HG03280 (cell line): ENCODE measurements around the gene TBC1D24.
"Not testable (repeated sequence)": the region's sequence is repeated elsewhere in the genome, so short reads cannot be mapped to it uniquely, and the experiment has no call there.

Experiments used
- ATAC-seq: cut with Tn5 transposase; IDR thresholded peaks from one replicate; pipeline ENCODE4 v1.9.1; 2021; ENCODE audit warnings: mild to moderate bottlenecking, moderate library complexity; ENCODE audit not compliant: unreplicated experiment

Gene TBC1D24

GRCh38 chr16:2529961-2530628 lies 55.2 kb downstream of the TBC1D24 start:
- no peak for ATAC-seq

- ATAC-seq, result no peak
Measured at GRCh38 chr16:2530629-2531318, 55.8 kb downstream of the TBC1D24 start.

- ATAC-seq, result no peak
Measured at GRCh38 chr16:2531371-2531695, 56.4 kb downstream of the TBC1D24 start, which contains the start of gene CEMP1. Gene CEMP1, minus strand, starts transcription at chr16:2531408. Its CDS starts 335 bp downstream, at chr16:2531073.

- ATAC-seq, result peak; percentile 85
Measured at GRCh38 chr16:2531696-2532493, 57.0 kb downstream of the TBC1D24 start.

GRCh38 chr16:2532494-2533141 lies 57.7 kb downstream of the TBC1D24 start:
- peak; percentile 24 for ATAC-seq

GRCh38 chr16:2533142-2533755 lies 58.3 kb downstream of the TBC1D24 start:
- ATAC-seq, result not testable (repeated sequence)

- ATAC-seq, result no peak
Measured at GRCh38 chr16:2533912-2534311, 59.0 kb downstream of the TBC1D24 start.

- not testable (repeated sequence) for ATAC-seq
Measured at GRCh38 chr16:2534335-2534734, 59.4 kb downstream of the TBC1D24 start.

- ATAC-seq, result no peak
Measured at GRCh38 chr16:2535625-2536013, 60.7 kb downstream of the TBC1D24 start.

GRCh38 chr16:2537451-2538379 lies 62.8 kb downstream of the TBC1D24 start, which contains the start of gene PDPK1:
Gene PDPK1, plus strand, starts transcription at chr16:2538021. Its CDS starts 92 bp downstream, at chr16:2538113.
- ATAC-seq, result peak; percentile 86

- ATAC-seq, result not testable (repeated sequence)
Measured at GRCh38 chr16:2539192-2539844, 64.4 kb downstream of the TBC1D24 start.

- not testable (repeated sequence) for ATAC-seq
Measured at GRCh38 chr16:2539845-2540458, 65.0 kb downstream of the TBC1D24 start.

- not testable (repeated sequence) for ATAC-seq
Measured at GRCh38 chr16:2540912-2541311, 66.0 kb downstream of the TBC1D24 start.

GRCh38 chr16:2541409-2541808 lies 66.5 kb downstream of the TBC1D24 start:
- not testable (repeated sequence) for ATAC-seq

GRCh38 chr16:2543771-2544170 lies 68.8 kb downstream of the TBC1D24 start:
- not testable (repeated sequence) for ATAC-seq

GRCh38 chr16:2550283-2550878 lies 75.5 kb downstream of the TBC1D24 start:
- ATAC-seq, result not testable (repeated sequence)

GRCh38 chr16:2551420-2551889 lies 76.5 kb downstream of the TBC1D24 start:
- not testable (repeated sequence) for ATAC-seq
